ENCODE data around the gene UBE2H.

UBE2H gene

GRCh38 chr7:129886818-129887186 lies 66.0 kb downstream of the UBE2H start:
- Mint-ChIP-seq H3K4me3 (no peak overlapping the region), H3K4me1 (no peaks in the 10 kb centered on the region), H3K27ac (no peak overlapping the region), H3K36me3 (peaks cover 3% of the 10 kb centered on the region), H3K9me3 (no peaks in the 10 kb centered on the region), H3K27me3 (no peaks in the 10 kb centered on the region)
- ATAC-seq (ENCODE audit: low read depth) (no peak), DNase-seq (ENCODE audit: low spot score in 2 of 2) (no peak)

- ATAC-seq (ENCODE audit: low read depth) (no peak), DNase-seq (ENCODE audit: low spot score in 2 of 2) (no peak)
- Mint-ChIP-seq H3K4me1 (no peaks in the 10 kb centered on the region), H3K27ac (peak overlapping the region; percentile 63), H3K4me3 (no peak overlapping the region), H3K27me3 (no peaks in the 10 kb centered on the region), H3K36me3 (peaks cover 5% of the 10 kb centered on the region), H3K9me3 (no peaks in the 10 kb centered on the region)
Observed at GRCh38 chr7:129886167-129886817, 66.5 kb downstream of the UBE2H start.

- ATAC-seq (ENCODE audit: low read depth) (no peak), DNase-seq (ENCODE audit: low spot score in 2 of 2) (no peak)
- Mint-ChIP-seq H3K27me3 (no peaks in the 10 kb centered on the region), H3K9me3 (no peaks in the 10 kb centered on the region), H3K4me1 (no peaks in the 10 kb centered on the region), H3K27ac (no peak overlapping the region), H3K36me3 (peaks cover 7% of the 10 kb centered on the region), H3K4me3 (no peak overlapping the region)
Observed at GRCh38 chr7:129884495-129884894, 68.3 kb downstream of the UBE2H start.

- ATAC-seq (ENCODE audit: low read depth): no peak
- no peak overlapping the region for H3K27ac Mint-ChIP-seq
- no peak overlapping the region for H3K4me3 Mint-ChIP-seq
- no peaks in the 10 kb centered on the region for H3K9me3 Mint-ChIP-seq
- no peaks in the 10 kb centered on the region for H3K4me1 Mint-ChIP-seq
- no peaks in the 10 kb centered on the region for H3K27me3 Mint-ChIP-seq
- H3K36me3 Mint-ChIP-seq: peaks cover 16% of the 10 kb centered on the region
- no peak for DNase-seq (ENCODE audit: low spot score in 2 of 2)
Observed at GRCh38 chr7:129883151-129883550, 69.6 kb downstream of the UBE2H start.

GRCh38 chr7:129882531-129882930 lies 70.2 kb downstream of the UBE2H start:
- no peaks in the 10 kb centered on the region for H3K27me3 Mint-ChIP-seq
- no peaks in the 10 kb centered on the region for H3K9me3 Mint-ChIP-seq
- peaks cover 18% of the 10 kb centered on the region for H3K36me3 Mint-ChIP-seq
- no peak for DNase-seq (ENCODE audit: low spot score in 2 of 2)
- H3K27ac Mint-ChIP-seq: no peak overlapping the region
- no peak overlapping the region for H3K4me3 Mint-ChIP-seq
- no peak for ATAC-seq (ENCODE audit: low read depth)
- H3K4me1 Mint-ChIP-seq: no peaks in the 10 kb centered on the region

GRCh38 chr7:129877146-129877792 lies 75.5 kb downstream of the UBE2H start:
- H3K9me3 Mint-ChIP-seq: no peaks in the 10 kb centered on the region
- ATAC-seq (ENCODE audit: low read depth) (no peak), DNase-seq (ENCODE audit: low spot score in 2 of 2) (no peak)
- H3K4me1 Mint-ChIP-seq: peaks cover 13% of the 10 kb centered on the region
- H3K36me3 Mint-ChIP-seq: peaks cover 29% of the 10 kb centered on the region
- H3K27ac Mint-ChIP-seq: peak overlapping the region; percentile 7
- H3K27me3 Mint-ChIP-seq: no peaks in the 10 kb centered on the region
- H3K4me3 Mint-ChIP-seq: no peak overlapping the region

GRCh38 chr7:129875745-129876411 lies 76.9 kb downstream of the UBE2H start:
- no peak overlapping the region for H3K27ac Mint-ChIP-seq
- DNase-seq (ENCODE audit: low spot score in 2 of 2) (no peak), ATAC-seq (ENCODE audit: low read depth) (no peak)
- peaks cover 36% of the 10 kb centered on the region for H3K36me3 Mint-ChIP-seq
- no peak overlapping the region for H3K4me3 Mint-ChIP-seq
- peaks cover 13% of the 10 kb centered on the region for H3K4me1 Mint-ChIP-seq
- H3K9me3 Mint-ChIP-seq: no peaks in the 10 kb centered on the region
- no peaks in the 10 kb centered on the region for H3K27me3 Mint-ChIP-seq

- ATAC-seq (ENCODE audit: low read depth) (no peak), DNase-seq (ENCODE audit: low spot score in 2 of 2) (no peak)
- no peak overlapping the region for H3K4me3 Mint-ChIP-seq
- H3K4me1 Mint-ChIP-seq: peaks cover 13% of the 10 kb centered on the region
- peaks cover 37% of the 10 kb centered on the region for H3K36me3 Mint-ChIP-seq
- no peaks in the 10 kb centered on the region for H3K27me3 Mint-ChIP-seq
- H3K9me3 Mint-ChIP-seq: no peaks in the 10 kb centered on the region
- H3K27ac Mint-ChIP-seq: no peak overlapping the region
Observed at GRCh38 chr7:129875160-129875559, 77.6 kb downstream of the UBE2H start.

GRCh38 chr7:129874722-129875121 lies 78.0 kb downstream of the UBE2H start:
- peaks cover 39% of the 10 kb centered on the region for H3K36me3 Mint-ChIP-seq
- ATAC-seq (ENCODE audit: low read depth): no peak
- H3K4me3 Mint-ChIP-seq: no peak overlapping the region
- peaks cover 17% of the 10 kb centered on the region for H3K4me1 Mint-ChIP-seq
- DNase-seq (ENCODE audit: low spot score in 2 of 2): no peak
- H3K27me3 Mint-ChIP-seq: no peaks in the 10 kb centered on the region
- H3K9me3 Mint-ChIP-seq: no peaks in the 10 kb centered on the region
- H3K27ac Mint-ChIP-seq: no peak overlapping the region

- DNase-seq (ENCODE audit: low spot score in 2 of 2) (no peak), ATAC-seq (ENCODE audit: low read depth) (no peak)
- H3K4me1 Mint-ChIP-seq: peaks cover 19% of the 10 kb centered on the region
- H3K4me3 Mint-ChIP-seq: no peak overlapping the region
- H3K27ac Mint-ChIP-seq: no peak overlapping the region
- peaks cover 37% of the 10 kb centered on the region for H3K36me3 Mint-ChIP-seq
- no peaks in the 10 kb centered on the region for H3K9me3 Mint-ChIP-seq
- no peaks in the 10 kb centered on the region for H3K27me3 Mint-ChIP-seq
Observed at GRCh38 chr7:129872054-129872453, 80.7 kb downstream of the UBE2H start.

GRCh38 chr7:129870668-129871067 lies 82.1 kb downstream of the UBE2H start:
- peaks cover 32% of the 10 kb centered on the region for H3K36me3 Mint-ChIP-seq
- no peaks in the 10 kb centered on the region for H3K9me3 Mint-ChIP-seq
- H3K4me1 Mint-ChIP-seq: peaks cover 18% of the 10 kb centered on the region
- DNase-seq (ENCODE audit: low spot score in 2 of 2) (no peak), ATAC-seq (ENCODE audit: low read depth) (no peak)
- H3K4me3 Mint-ChIP-seq: no peak overlapping the region
- H3K27me3 Mint-ChIP-seq: no peaks in the 10 kb centered on the region
- no peak overlapping the region for H3K27ac Mint-ChIP-seq

- no peaks in the 10 kb centered on the region for H3K9me3 Mint-ChIP-seq
- DNase-seq (ENCODE audit: low spot score in 2 of 2) (no peak), ATAC-seq (ENCODE audit: low read depth) (no peak)
- no peak overlapping the region for H3K4me3 Mint-ChIP-seq
- H3K36me3 Mint-ChIP-seq: peaks cover 22% of the 10 kb centered on the region
- H3K27me3 Mint-ChIP-seq: no peaks in the 10 kb centered on the region
- peaks cover 36% of the 10 kb centered on the region for H3K4me1 Mint-ChIP-seq
- H3K27ac Mint-ChIP-seq: no peak overlapping the region
Observed at GRCh38 chr7:129866251-129866650, 86.5 kb downstream of the UBE2H start.

- Mint-ChIP-seq H3K9me3 (no peaks in the 10 kb centered on the region), H3K4me3 (no peak overlapping the region), H3K36me3 (peaks cover 18% of the 10 kb centered on the region), H3K4me1 (peaks cover 37% of the 10 kb centered on the region), H3K27ac (no peak overlapping the region), H3K27me3 (no peaks in the 10 kb centered on the region)
- DNase-seq (ENCODE audit: low spot score in 2 of 2): no peak
- no peak for ATAC-seq (ENCODE audit: low read depth)
Observed at GRCh38 chr7:129865925-129866201, 86.9 kb downstream of the UBE2H start.

GRCh38 chr7:129865093-129865924 lies 87.5 kb downstream of the UBE2H start:
- H3K4me1 Mint-ChIP-seq: peaks cover 41% of the 10 kb centered on the region
- no peaks in the 10 kb centered on the region for H3K9me3 Mint-ChIP-seq
- no peak overlapping the region for H3K4me3 Mint-ChIP-seq
- H3K27me3 Mint-ChIP-seq: no peaks in the 10 kb centered on the region
- H3K27ac Mint-ChIP-seq: no peak overlapping the region
- peaks cover 19% of the 10 kb centered on the region for H3K36me3 Mint-ChIP-seq
- DNase-seq (ENCODE audit: low spot score in 2 of 2) (no peak), ATAC-seq (ENCODE audit: low read depth) (no peak)

Data from memory B cell (primary cell).